ENCODE results near the gene MKS1. TPM values are rescaled to one million over a fixed set of nuclear protein-coding genes. Genes with fewer than 3 reads are reported as not detected.

MKS1 gene
- total RNA-seq, 1 experiment from 2014 or later, result 17.5 TPM

DNA sequence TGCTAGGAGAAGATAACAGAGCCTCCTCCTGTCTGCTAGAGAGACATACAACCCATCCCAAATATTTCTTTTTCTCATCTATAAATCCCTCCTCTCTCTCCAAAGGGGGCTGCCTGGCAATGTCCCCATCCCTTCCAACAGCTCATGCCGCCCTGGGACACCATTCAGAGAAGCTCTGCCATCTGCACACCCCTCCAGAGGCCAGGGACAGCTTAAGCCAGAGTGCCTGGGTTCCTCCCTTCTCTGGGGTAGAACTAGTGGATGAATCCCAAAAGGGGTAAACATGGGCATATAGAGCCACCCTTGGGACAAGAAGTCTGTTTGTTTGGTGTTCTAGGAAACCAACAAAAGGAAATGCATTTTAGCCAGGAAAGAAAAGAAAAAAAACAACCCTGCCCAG, 16.8 kb upstream of the MKS1 start:
- Histone ChIP-seq H3K9ac (ENCODE audit: low read length) (no peak overlapping the region), H3K4me3 (ENCODE audit: low read length) (no peak overlapping the region), H3K27ac (ENCODE audit: low read length) (no peak overlapping the region), H3K4me1 (ENCODE audit: low read length) (peaks cover 15% of the 10 kb centered on the region), H3K79me2 (ENCODE audit: low read length) (no peaks in the 10 kb centered on the region), H3K36me3 (ENCODE audit: insufficient read depth, low read length) (no peaks in the 10 kb centered on the region), H3K4me2 (ENCODE audit: low read depth, low read length, poor library complexity, severe bottlenecking) (no peak overlapping the region), H2AFZ (ENCODE audit: low read length) (no peak overlapping the region), H4K20me1 (ENCODE audit: insufficient read depth, low read depth, low read length) (no peaks in the 10 kb centered on the region), H3K9me3 (ENCODE audit: low read length) (no peaks in the 10 kb centered on the region), H3K27me3 (ENCODE audit: low read length) (no peaks in the 10 kb centered on the region), H3K9me2 (replicated peaks; ENCODE audit: insufficient read depth, low read length) (no peaks in the 10 kb centered on the region)
- DNase-seq, result no peak

GRCh38 chr17:58234512-58234911, 15.5 kb upstream of the MKS1 start:
- Histone ChIP-seq H3K27me3 (ENCODE audit: low read length) (no peaks in the 10 kb centered on the region), H3K9me3 (ENCODE audit: low read length) (no peaks in the 10 kb centered on the region), H3K9me2 (replicated peaks; ENCODE audit: insufficient read depth, low read length) (no peaks in the 10 kb centered on the region), H3K9ac (ENCODE audit: low read length) (no peak overlapping the region), H3K4me2 (ENCODE audit: low read depth, low read length, poor library complexity, severe bottlenecking) (no peak overlapping the region), H4K20me1 (ENCODE audit: insufficient read depth, low read depth, low read length) (no peaks in the 10 kb centered on the region), H3K4me3 (ENCODE audit: low read length) (no peak overlapping the region), H3K36me3 (ENCODE audit: insufficient read depth, low read length) (no peaks in the 10 kb centered on the region), H3K27ac (ENCODE audit: low read length) (no peak overlapping the region), H2AFZ (ENCODE audit: low read length) (no peak overlapping the region), H3K4me1 (ENCODE audit: low read length) (peaks cover 15% of the 10 kb centered on the region), H3K79me2 (ENCODE audit: low read length) (no peaks in the 10 kb centered on the region)
- DNase-seq, result no peak

- H3K9me2 ChIP-seq (replicated peaks; ENCODE audit: insufficient read depth, low read length), result no peaks in the 10 kb centered on the region
- H3K9me3 ChIP-seq (ENCODE audit: low read length), result no peaks in the 10 kb centered on the region
- H3K4me2 ChIP-seq (ENCODE audit: low read depth, low read length, poor library complexity, severe bottlenecking), result no peak overlapping the region
- no peak overlapping the region for H3K27ac ChIP-seq (ENCODE audit: low read length)
- H3K36me3 ChIP-seq (ENCODE audit: insufficient read depth, low read length), result no peaks in the 10 kb centered on the region
- DNase-seq, result peak; percentile 65
- no peaks in the 10 kb centered on the region for H4K20me1 ChIP-seq (ENCODE audit: insufficient read depth, low read depth, low read length)
- no peak overlapping the region for H3K9ac ChIP-seq (ENCODE audit: low read length)
- no peak overlapping the region for H3K4me3 ChIP-seq (ENCODE audit: low read length)
- H3K27me3 ChIP-seq (ENCODE audit: low read length), result no peaks in the 10 kb centered on the region
- H2AFZ ChIP-seq (ENCODE audit: low read length), result no peak overlapping the region
- H3K79me2 ChIP-seq (ENCODE audit: low read length), result no peaks in the 10 kb centered on the region
- H3K4me1 ChIP-seq (ENCODE audit: low read length), result peaks cover 15% of the 10 kb centered on the region
Measured at GRCh38 chr17:58233543-58233942, 14.5 kb upstream of the MKS1 start.

DNA sequence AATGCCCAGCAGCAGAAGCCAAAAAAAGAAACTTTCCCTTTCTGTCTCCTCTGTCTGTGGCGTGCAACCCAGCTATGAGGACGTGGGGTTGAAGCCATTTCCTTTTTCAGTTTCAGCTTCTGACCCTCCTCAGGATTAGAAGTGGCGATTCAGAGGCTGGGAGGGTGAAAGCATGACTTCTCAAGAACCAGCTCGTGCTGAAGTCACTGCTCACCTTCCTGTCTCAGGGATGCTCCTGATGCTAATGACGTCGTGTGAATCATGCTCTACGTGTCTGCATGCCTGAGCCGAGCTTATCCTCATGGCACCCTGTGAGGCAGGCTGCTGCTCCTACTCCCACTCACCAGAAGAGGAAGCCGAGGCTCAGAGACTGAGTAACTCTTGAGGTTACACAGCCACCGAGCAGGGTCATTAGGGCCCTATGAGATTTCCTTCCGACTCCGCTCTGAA, 13.7 kb upstream of the MKS1 start:
- Histone ChIP-seq H3K79me2 (ENCODE audit: low read length) (no peaks in the 10 kb centered on the region), H3K4me3 (ENCODE audit: low read length) (no peak overlapping the region), H3K4me2 (ENCODE audit: low read depth, low read length, poor library complexity, severe bottlenecking) (peak overlapping the region; percentile 2), H3K4me1 (ENCODE audit: low read length) (peaks cover 15% of the 10 kb centered on the region), H3K9ac (ENCODE audit: low read length) (peak overlapping the region; percentile 10; the same call in 1 of the 2 replicates), H3K27ac (ENCODE audit: low read length) (no peak overlapping the region), H3K36me3 (ENCODE audit: insufficient read depth, low read length) (no peaks in the 10 kb centered on the region), H3K9me3 (ENCODE audit: low read length) (no peaks in the 10 kb centered on the region), H3K9me2 (replicated peaks; ENCODE audit: insufficient read depth, low read length) (no peaks in the 10 kb centered on the region), H3K27me3 (ENCODE audit: low read length) (no peaks in the 10 kb centered on the region), H4K20me1 (ENCODE audit: insufficient read depth, low read depth, low read length) (no peaks in the 10 kb centered on the region), H2AFZ (ENCODE audit: low read length) (peak overlapping the region; percentile 74)
- DNase-seq, result peak; percentile 49

DNA sequence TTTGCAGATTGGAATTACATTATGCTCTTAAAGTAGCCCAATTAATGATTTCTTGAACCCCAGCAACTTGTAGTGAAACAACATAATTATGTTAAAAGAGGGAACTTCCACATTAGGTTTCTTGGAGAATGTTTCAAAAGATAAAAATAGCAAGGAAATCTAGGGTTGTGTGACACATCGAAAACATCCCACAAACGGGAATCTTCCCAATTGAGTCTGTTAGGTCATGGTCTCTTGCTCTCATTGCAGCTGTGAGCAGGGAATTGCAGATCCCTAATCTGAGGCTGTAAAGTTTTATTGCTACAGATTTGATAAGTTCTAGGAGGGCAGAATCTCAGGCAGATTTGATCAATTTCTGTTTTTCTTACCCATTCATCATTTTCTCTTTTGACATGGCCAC, 12.6 kb upstream of the MKS1 start:
- Histone ChIP-seq H3K9me2 (replicated peaks; ENCODE audit: insufficient read depth, low read length) (no peaks in the 10 kb centered on the region), H3K4me2 (ENCODE audit: low read depth, low read length, poor library complexity, severe bottlenecking) (no peak overlapping the region), H3K9ac (ENCODE audit: low read length) (no peak overlapping the region), H3K36me3 (ENCODE audit: insufficient read depth, low read length) (no peaks in the 10 kb centered on the region), H3K27ac (ENCODE audit: low read length) (no peak overlapping the region), H3K4me3 (ENCODE audit: low read length) (no peak overlapping the region), H2AFZ (ENCODE audit: low read length) (no peak overlapping the region), H3K9me3 (ENCODE audit: low read length) (no peaks in the 10 kb centered on the region), H4K20me1 (ENCODE audit: insufficient read depth, low read depth, low read length) (no peaks in the 10 kb centered on the region), H3K27me3 (ENCODE audit: low read length) (no peaks in the 10 kb centered on the region), H3K4me1 (ENCODE audit: low read length) (peaks cover 15% of the 10 kb centered on the region), H3K79me2 (ENCODE audit: low read length) (no peaks in the 10 kb centered on the region)
- DNase-seq, result no peak

- Histone ChIP-seq H2AFZ (ENCODE audit: low read length) (no peak overlapping the region), H3K79me2 (ENCODE audit: low read length) (no peaks in the 10 kb centered on the region), H3K9me3 (ENCODE audit: low read length) (no peaks in the 10 kb centered on the region), H3K27me3 (ENCODE audit: low read length) (no peaks in the 10 kb centered on the region), H3K4me3 (ENCODE audit: low read length) (no peak overlapping the region), H3K36me3 (ENCODE audit: insufficient read depth, low read length) (no peaks in the 10 kb centered on the region), H3K4me1 (ENCODE audit: low read length) (peaks cover 15% of the 10 kb centered on the region), H4K20me1 (ENCODE audit: insufficient read depth, low read depth, low read length) (no peaks in the 10 kb centered on the region), H3K4me2 (ENCODE audit: low read depth, low read length, poor library complexity, severe bottlenecking) (no peak overlapping the region), H3K27ac (ENCODE audit: low read length) (no peak overlapping the region), H3K9ac (ENCODE audit: low read length) (no peak overlapping the region), H3K9me2 (replicated peaks; ENCODE audit: insufficient read depth, low read length) (no peaks in the 10 kb centered on the region)
- no peak for DNase-seq
Measured at GRCh38 chr17:58229881-58230280, 10.8 kb upstream of the MKS1 start.

- Histone ChIP-seq H3K9ac (ENCODE audit: low read length) (no peak overlapping the region), H3K4me1 (ENCODE audit: low read length) (peaks cover 17% of the 10 kb centered on the region), H3K4me3 (ENCODE audit: low read length) (no peak overlapping the region), H3K27ac (ENCODE audit: low read length) (no peak overlapping the region), H3K4me2 (ENCODE audit: low read depth, low read length, poor library complexity, severe bottlenecking) (no peak overlapping the region), H4K20me1 (ENCODE audit: insufficient read depth, low read depth, low read length) (no peaks in the 10 kb centered on the region), H3K9me2 (replicated peaks; ENCODE audit: insufficient read depth, low read length) (no peaks in the 10 kb centered on the region), H3K79me2 (ENCODE audit: low read length) (no peaks in the 10 kb centered on the region), H3K36me3 (ENCODE audit: insufficient read depth, low read length) (no peaks in the 10 kb centered on the region), H3K9me3 (ENCODE audit: low read length) (no peaks in the 10 kb centered on the region), H2AFZ (ENCODE audit: low read length) (no peak overlapping the region), H3K27me3 (ENCODE audit: low read length) (no peaks in the 10 kb centered on the region)
- DNase-seq, result no peak
Measured at GRCh38 chr17:58229384-58229783, 10.3 kb upstream of the MKS1 start.

DNA sequence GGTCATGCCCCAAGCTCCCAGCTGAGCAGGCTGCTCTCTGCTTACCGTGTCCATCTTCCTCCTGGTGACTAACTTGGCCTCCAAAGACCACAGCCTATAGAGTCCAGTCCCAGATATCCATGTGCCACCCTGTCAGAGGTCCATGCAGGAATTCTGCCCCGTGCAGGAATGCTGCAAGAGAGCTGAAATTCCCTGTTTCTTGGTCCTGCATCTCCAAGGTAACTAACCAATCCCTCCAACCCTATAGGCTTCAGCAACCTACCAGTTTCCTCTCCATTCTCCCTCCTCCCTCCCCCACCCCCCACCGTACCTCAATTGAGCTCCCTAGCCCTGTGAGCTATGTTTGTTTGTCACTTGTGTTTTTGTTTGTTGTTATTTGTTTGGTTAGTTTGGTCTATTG, 9.6 kb upstream of the MKS1 start:
- Histone ChIP-seq H3K79me2 (ENCODE audit: low read length) (no peaks in the 10 kb centered on the region), H3K9me3 (ENCODE audit: low read length) (no peaks in the 10 kb centered on the region), H3K4me1 (ENCODE audit: low read length) (peaks cover 21% of the 10 kb centered on the region), H3K4me2 (ENCODE audit: low read depth, low read length, poor library complexity, severe bottlenecking) (no peak overlapping the region), H3K4me3 (ENCODE audit: low read length) (no peak overlapping the region), H3K9me2 (replicated peaks; ENCODE audit: insufficient read depth, low read length) (no peaks in the 10 kb centered on the region), H3K9ac (ENCODE audit: low read length) (no peak overlapping the region), H2AFZ (ENCODE audit: low read length) (no peak overlapping the region), H3K36me3 (ENCODE audit: insufficient read depth, low read length) (no peaks in the 10 kb centered on the region), H4K20me1 (ENCODE audit: insufficient read depth, low read depth, low read length) (no peaks in the 10 kb centered on the region), H3K27ac (ENCODE audit: low read length) (no peak overlapping the region), H3K27me3 (ENCODE audit: low read length) (no peaks in the 10 kb centered on the region)
- no peak for DNase-seq

DNA sequence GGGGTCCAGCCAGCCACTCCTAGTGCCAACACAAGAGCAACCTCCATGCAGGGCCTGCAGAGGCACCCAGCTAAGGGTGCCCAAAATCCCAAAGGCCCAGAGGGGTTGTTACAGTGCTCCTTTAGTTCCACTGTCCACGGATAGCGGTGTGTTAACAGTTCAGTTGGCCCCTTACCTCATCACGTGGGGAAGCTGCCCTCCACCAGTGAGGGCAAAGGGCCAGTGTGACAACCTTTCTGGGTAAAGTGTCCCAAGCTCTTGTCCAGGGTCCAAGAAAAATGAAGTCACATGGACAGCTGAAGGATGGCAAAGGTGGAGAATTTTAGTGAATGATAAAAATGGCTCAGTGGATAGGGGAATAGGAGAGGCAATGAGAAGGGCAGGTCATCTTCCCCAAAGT, 8.7 kb upstream of the MKS1 start:
- Histone ChIP-seq H4K20me1 (ENCODE audit: insufficient read depth, low read depth, low read length) (no peaks in the 10 kb centered on the region), H3K27me3 (ENCODE audit: low read length) (no peaks in the 10 kb centered on the region), H3K27ac (ENCODE audit: low read length) (no peak overlapping the region), H3K9ac (ENCODE audit: low read length) (no peak overlapping the region), H3K9me2 (replicated peaks; ENCODE audit: insufficient read depth, low read length) (no peaks in the 10 kb centered on the region), H3K4me1 (ENCODE audit: low read length) (peaks cover 12% of the 10 kb centered on the region), H3K9me3 (ENCODE audit: low read length) (no peaks in the 10 kb centered on the region), H2AFZ (ENCODE audit: low read length) (no peak overlapping the region), H3K79me2 (ENCODE audit: low read length) (no peaks in the 10 kb centered on the region), H3K36me3 (ENCODE audit: insufficient read depth, low read length) (no peaks in the 10 kb centered on the region), H3K4me2 (ENCODE audit: low read depth, low read length, poor library complexity, severe bottlenecking) (no peak overlapping the region), H3K4me3 (ENCODE audit: low read length) (no peak overlapping the region)
- no peak for DNase-seq

Measured in Karpas-422 (cell line).